Stomach (tissue), 9 donors: ENCODE results near the gene RGS17. TPM values are rescaled to one million over a fixed set of nuclear protein-coding genes. Genes with fewer than 3 reads are reported as not detected.

Experiments
- DNase-seq, 2 donors: peaks; one replicate each; pipeline versions ENCODE4 v3.0.0 to v3.0.0-alpha.2; 2013 to 2019
- H3K27ac ChIP-seq, 5 donors: fragments of 200-600 bp in 4 of 5; sonication (generic) in 4 of 5; one replicate each; pipeline ENCODE4 v1.5.1; 2013 to 2019; ENCODE audit warnings: mild to moderate bottlenecking in 1 of 5, moderate library complexity in 1 of 5
- H3K27me3 ChIP-seq, 3 donors: fragments of 200-600 bp; sonication (generic); one replicate each; pipeline ENCODE4 v1.5.1; 2017 to 2019; ENCODE audit warnings: mixed run types in 1 of 3
- H3K36me3 ChIP-seq, 4 donors: fragments of 200-600 bp; sonication (generic); 1 replicate in 3 of 4; 2 replicates in 1 of 4; pipeline ENCODE4 v1.5.1; 2016 to 2019
- H3K4me1 ChIP-seq, 4 donors: fragments of 200-600 bp; sonication (generic); one replicate each; pipeline ENCODE4 v1.5.1; 2016 to 2019
- H3K4me3 ChIP-seq, 4 donors: fragments of 200-600 bp; sonication (generic) in 3 of 4; one replicate each; pipeline ENCODE4 v1.5.1; 2016 to 2019; ENCODE audit warnings: mild to moderate bottlenecking in 1 of 4
- H3K9me3 ChIP-seq, 4 donors: fragments of 200-600 bp; sonication (generic); one replicate each; pipeline ENCODE4 v1.5.1; 2016 to 2019
- EP300 ChIP-seq: sonication (generic); formaldehyde crosslinking; IDR thresholded peaks from one replicate; pipeline ENCODE4 v1.6.1; 2017; ENCODE audit warnings: antibody characterized with exemption
- POLR2A ChIP-seq, 4 donors: fragments of 450-650 bp; IDR thresholded peaks; one replicate each; pipeline ENCODE4 v1.6.1; 2016; ENCODE audit warnings: antibody characterized with exemption in 4 of 4, control low read depth in 2 of 4, mild to moderate bottlenecking in 1 of 4, moderate library complexity in 1 of 4
- POLR2AphosphoS5 ChIP-seq, 3 donors: sonication (generic); formaldehyde crosslinking; IDR thresholded peaks; one replicate each; pipeline ENCODE4 v1.6.1; 2016; ENCODE audit warnings: antibody characterized with exemption in 3 of 3
- WGBS, 5 donors: extraction: QIAGEN DNeasy Blood & Tissue Kit in 3 of 5; methylation state at CpG; one replicate each; pipeline versions ENCODE4 v1.1.5 to v1.1.7; 2013 to 2018; 5-methylcytosine and 5-hydroxymethylcytosine counted together
- intact Hi-C: fragments of 100-400 bp; cut with DNase I; formaldehyde crosslinking; loops from one replicate; pipeline ENCODE4 v1.15.1; 2023; ENCODE audit warnings: low total_unique reads
- polyA plus RNA-seq, 3 donors: library from polyadenylated mRNA; stranded (reverse); fragments of 200-250 nt; gene quantifications; one replicate each; pipeline ENCODE4 v1.2.3, GENCODE V29; 2013
- total RNA-seq, 5 donors: library from RNA; depleted of rRNA; stranded (reverse); fragments of >200 nt; gene quantifications; one replicate each; pipeline versions ENCODE4 v1.1.0 to v1.2.3, GENCODE V29; 2014 to 2016
- TF ChIP-seq, protein P1 (sequence below), 7 experiments: fragments of 450-650 bp in 4 of 7; fragments of 200-600 bp in 3 of 7; sonication (generic) in 3 of 7; IDR thresholded peaks; one replicate each; pipeline ENCODE4 v1.5.1; 2016 to 2019; ENCODE audit warnings: antibody characterized with exemption in 7 of 7, control low read depth in 2 of 7, mild to moderate bottlenecking in 1 of 7
- donor health status: healthy with polysubstance abuse.
- donor health status: Bipolar disorder and iron deficiency.
- donor health status: healthy.

RGS17 gene
- total and polyA plus RNA-seq, 8 donors: 0.33 to 2.8 (median 1.7) TPM; not detected in 1

DNA sequence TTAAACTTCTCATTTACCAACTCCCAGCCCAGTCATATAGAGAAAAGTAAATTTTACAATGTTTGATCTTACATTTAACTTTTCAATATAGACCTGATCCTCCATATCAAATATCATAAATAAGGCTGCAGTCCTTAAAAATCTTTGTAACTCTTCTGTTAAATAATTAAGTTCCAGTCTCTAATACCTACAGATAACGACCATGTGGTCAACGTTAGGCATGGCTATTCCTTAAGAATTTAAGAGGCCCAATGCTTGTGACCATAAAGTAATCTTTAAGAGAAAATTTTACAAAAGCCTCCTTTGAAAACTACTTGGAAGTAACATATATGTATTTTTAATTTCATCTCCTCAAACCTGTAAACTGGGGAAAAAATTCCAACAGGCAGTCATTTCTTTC lies 149.9 kb downstream of the RGS17 start:
- no peaks in the 10 kb centered on the region for H3K9me3 ChIP-seq
- intact Hi-C loops: no loop called here
- H3K4me1 ChIP-seq: peaks cover 19 to 55% (median 29%) of the 10 kb centered on the region in 4 donors
- H3K27me3 ChIP-seq: no peaks in the 10 kb centered on the region
- TF ChIP-seq POLR2A (IDR thresholded peaks at IDR 0.05) (no peak), EP300 (no peak), POLR2AphosphoS5 (IDR thresholded peaks at IDR 0.05) (no peak)
- TF ChIP-seq, protein P1, sequence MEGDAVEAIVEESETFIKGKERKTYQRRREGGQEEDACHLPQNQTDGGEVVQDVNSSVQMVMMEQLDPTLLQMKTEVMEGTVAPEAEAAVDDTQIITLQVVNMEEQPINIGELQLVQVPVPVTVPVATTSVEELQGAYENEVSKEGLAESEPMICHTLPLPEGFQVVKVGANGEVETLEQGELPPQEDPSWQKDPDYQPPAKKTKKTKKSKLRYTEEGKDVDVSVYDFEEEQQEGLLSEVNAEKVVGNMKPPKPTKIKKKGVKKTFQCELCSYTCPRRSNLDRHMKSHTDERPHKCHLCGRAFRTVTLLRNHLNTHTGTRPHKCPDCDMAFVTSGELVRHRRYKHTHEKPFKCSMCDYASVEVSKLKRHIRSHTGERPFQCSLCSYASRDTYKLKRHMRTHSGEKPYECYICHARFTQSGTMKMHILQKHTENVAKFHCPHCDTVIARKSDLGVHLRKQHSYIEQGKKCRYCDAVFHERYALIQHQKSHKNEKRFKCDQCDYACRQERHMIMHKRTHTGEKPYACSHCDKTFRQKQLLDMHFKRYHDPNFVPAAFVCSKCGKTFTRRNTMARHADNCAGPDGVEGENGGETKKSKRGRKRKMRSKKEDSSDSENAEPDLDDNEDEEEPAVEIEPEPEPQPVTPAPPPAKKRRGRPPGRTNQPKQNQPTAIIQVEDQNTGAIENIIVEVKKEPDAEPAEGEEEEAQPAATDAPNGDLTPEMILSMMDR (IDR thresholded peaks at IDR 0.05): no peak
- 28 to 40% (median 39%) methylated on average over 2 of the region's 2 CpGs for WGBS, 5 donors
- no peaks in the 10 kb centered on the region for H3K36me3 ChIP-seq
- no peak overlapping the region for H3K27ac ChIP-seq
- no peak for DNase-seq
- H3K4me3 ChIP-seq: peak overlapping the region in 1 of 4 donors; percentile 73

DNA sequence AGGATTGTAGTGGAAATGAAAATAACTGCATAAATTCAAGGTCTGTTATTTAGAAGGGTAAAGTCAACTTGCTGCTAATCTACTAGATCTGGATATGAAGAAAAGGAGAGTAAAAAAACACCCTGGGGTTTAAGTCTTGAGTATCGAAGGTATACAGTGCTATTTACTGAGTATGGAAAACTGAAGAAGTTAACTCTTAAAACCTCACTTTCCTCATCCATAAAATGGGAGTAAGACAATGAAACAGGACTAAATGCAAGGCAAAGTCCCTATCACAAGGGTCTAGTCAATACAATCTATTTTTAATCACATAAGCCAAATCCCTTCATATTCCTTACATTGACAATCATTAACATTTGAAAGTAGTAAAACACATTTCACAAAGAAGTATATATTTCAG lies 150.4 kb downstream of the RGS17 start:
- Histone ChIP-seq H3K27ac (no peak overlapping the region), H3K36me3 (no peaks in the 10 kb centered on the region), H3K4me1 (peaks cover 19 to 55% (median 29%) of the 10 kb centered on the region in 4 donors), H3K4me3 (no peak overlapping the region), H3K9me3 (no peaks in the 10 kb centered on the region), H3K27me3 (no peaks in the 10 kb centered on the region)
- intact Hi-C loops: no loop called here
- DNase-seq: no peak
- 32 to 55% (median 36%) methylated on average over 1 of the region's 1 CpG for WGBS, 5 donors
- TF ChIP-seq, protein P1 (IDR thresholded peaks at IDR 0.05): no peak
- no peak for TF ChIP-seq POLR2A (IDR thresholded peaks at IDR 0.05)
- no peak for TF ChIP-seq EP300
- no peak for TF ChIP-seq POLR2AphosphoS5 (IDR thresholded peaks at IDR 0.05)

DNA sequence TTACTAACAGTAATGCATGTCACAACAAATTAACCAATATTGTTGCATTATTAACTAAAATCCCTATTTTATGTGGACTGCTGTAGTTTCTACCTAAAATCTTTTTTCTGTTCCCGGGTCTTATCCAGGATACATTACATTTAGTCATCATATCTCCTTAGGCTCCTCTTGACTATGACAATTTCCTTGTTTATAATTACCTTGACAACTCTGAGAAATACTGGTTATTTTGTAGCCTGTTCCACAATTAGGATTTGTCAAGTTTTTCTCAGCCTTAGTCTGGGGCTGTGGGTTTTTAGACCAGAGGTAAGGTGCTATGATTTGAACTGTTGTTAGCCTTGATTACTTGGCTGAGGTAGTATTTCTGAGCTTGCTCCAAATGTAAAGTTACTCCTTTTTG lies 152.0 kb downstream of the RGS17 start:
- peaks cover 9 to 13% (median 12%) of the 10 kb centered on the region in 4 donors for H3K36me3 ChIP-seq
- peaks cover 12 to 39% (median 18%) of the 10 kb centered on the region in 4 donors for H3K4me1 ChIP-seq
- H3K4me3 ChIP-seq: no peak overlapping the region
- intact Hi-C loops: no loop called here
- DNase-seq: no peak
- no peak overlapping the region for H3K27ac ChIP-seq
- no peaks in the 10 kb centered on the region for H3K27me3 ChIP-seq
- TF ChIP-seq, protein P1 (IDR thresholded peaks at IDR 0.05): no peak
- TF ChIP-seq EP300: no peak
- TF ChIP-seq POLR2A (IDR thresholded peaks at IDR 0.05): no peak
- no peak for TF ChIP-seq POLR2AphosphoS5 (IDR thresholded peaks at IDR 0.05)
- H3K9me3 ChIP-seq: no peaks in the 10 kb centered on the region
- 63 to 92% (median 80%) methylated on average over 1 of the region's 1 CpG for WGBS, 5 donors

DNA sequence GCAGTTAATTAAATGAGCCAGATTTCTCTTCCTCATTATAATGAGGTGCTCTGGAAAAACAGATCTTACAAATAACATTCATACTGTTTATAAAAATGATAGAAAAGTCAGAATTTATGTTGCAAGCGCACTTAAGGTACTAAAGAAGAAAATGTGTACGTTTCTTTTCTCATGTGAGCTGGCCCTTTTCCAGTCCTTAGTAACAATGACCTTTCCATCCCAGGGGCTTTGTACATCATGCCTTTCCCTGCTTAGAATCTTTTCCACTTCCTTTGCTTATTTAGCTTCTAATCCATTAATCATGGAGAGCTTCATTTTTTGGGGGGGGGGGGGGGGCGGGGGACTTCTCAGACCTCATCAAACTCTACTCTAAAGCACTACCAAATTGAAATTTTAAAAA lies 153.0 kb downstream of the RGS17 start:
- Histone ChIP-seq H3K9me3 (no peaks in the 10 kb centered on the region), H3K27ac (no peak overlapping the region), H3K4me1 (peaks cover 12 to 37% (median 17%) of the 10 kb centered on the region in 4 donors), H3K27me3 (no peaks in the 10 kb centered on the region), H3K4me3 (no peak overlapping the region), H3K36me3 (peaks cover 9 to 24% (median 22%) of the 10 kb centered on the region in 4 donors)
- intact Hi-C loops: no loop called here
- no peak for DNase-seq
- 53 to 83% (median 63%) methylated on average over 3 of the region's 3 CpGs for WGBS, 5 donors
- TF ChIP-seq POLR2AphosphoS5 (IDR thresholded peaks at IDR 0.05): no peak
- no peak for TF ChIP-seq POLR2A (IDR thresholded peaks at IDR 0.05)
- TF ChIP-seq EP300: no peak
- TF ChIP-seq, protein P1 (IDR thresholded peaks at IDR 0.05): no peak
